Iris pigment epithelial cell (primary cell): ENCODE results near the gene LCN6.

ENCODE experiments used
- DNase-seq: peaks from one replicate; pipeline ENCODE4 v3.0.0-alpha.2; 2011; ENCODE audit warnings: low read depth

LCN6 gene

GRCh38 chr9:136724772-136725171 is 23.6 kb downstream of the LCN6 start:
- no peak for DNase-seq

- DNase-seq: no peak
These were observed 24.3 kb downstream of the LCN6 start for GRCh38 chr9:136723989-136724388.

- no peak for DNase-seq
These were observed 24.9 kb downstream of the LCN6 start for GRCh38 chr9:136723362-136723976.

- DNase-seq: no peak
These were observed 25.4 kb downstream of the LCN6 start for GRCh38 chr9:136722969-136723356.

GRCh38 chr9:136722093-136722968 is 26.0 kb downstream of the LCN6 start:
- DNase-seq: no peak

GRCh38 chr9:136721339-136722092 is 26.8 kb downstream of the LCN6 start:
- peak; percentile 65 for DNase-seq

GRCh38 chr9:136720898-136721338 is 27.4 kb downstream of the LCN6 start:
- DNase-seq: no peak

- DNase-seq: peak; percentile 23
These were observed 28.0 kb downstream of the LCN6 start for GRCh38 chr9:136720251-136720897.

GRCh38 chr9:136719195-136719880 is 29.0 kb downstream of the LCN6 start:
- DNase-seq: no peak

- DNase-seq: no peak
These were observed 29.8 kb downstream of the LCN6 start for GRCh38 chr9:136718345-136719194.

GRCh38 chr9:136717399-136717798 is 30.9 kb downstream of the LCN6 start:
- DNase-seq: no peak

- no peak for DNase-seq
These were observed 33.4 kb downstream of the LCN6 start for GRCh38 chr9:136714893-136715274.

- no peak for DNase-seq
These were observed 34.0 kb downstream of the LCN6 start for GRCh38 chr9:136714096-136714892.

GRCh38 chr9:136713550-136713949 is 34.8 kb downstream of the LCN6 start:
- no peak for DNase-seq

- no peak for DNase-seq
These were observed 35.4 kb downstream of the LCN6 start for GRCh38 chr9:136712690-136713544.

- DNase-seq: no peak
These were observed 36.3 kb downstream of the LCN6 start, which contains the start of gene DIPK1B for GRCh38 chr9:136711751-136712689. TSS of gene DIPK1B (plus strand) at chr9:136712572. CDS start at chr9:136712666, 94 bp downstream.

- peak; percentile 68 for DNase-seq
These were observed 37.1 kb downstream of the LCN6 start for GRCh38 chr9:136711219-136711648.

- no peak for DNase-seq
These were observed 37.8 kb downstream of the LCN6 start for GRCh38 chr9:136710543-136710942.
